Inferior parietal cortex (tissue), 1 donor: Measurements from ENCODE around the gene SLC5A10.
"Not testable (repeated sequence)": the region's sequence is repeated elsewhere in the genome, so short reads cannot be mapped to it uniquely, and the experiment has no call there.

Experiments used
- DNase-seq: peaks from one replicate; pipeline ENCODE4 v3.0.0-alpha.2; 2016; ENCODE audit errors: extremely low spot score

Gene SLC5A10

GRCh38 chr17:18947866-18948265 lies 4.1 kb upstream of the SLC5A10 start:
- no peak for DNase-seq

- no peak for DNase-seq
Measured at GRCh38 chr17:18948476-18949006, 3.4 kb upstream of the SLC5A10 start.

GRCh38 chr17:18949566-18949965 lies 2.4 kb upstream of the SLC5A10 start:
- no peak for DNase-seq

GRCh38 chr17:18950346-18950745 lies 1.6 kb upstream of the SLC5A10 start:
- no peak for DNase-seq

GRCh38 chr17:18950944-18951905 lies 740 bp upstream of the SLC5A10 start:
- DNase-seq, result no peak

- DNase-seq, result no peak
Measured at GRCh38 chr17:18953231-18953728, 1.3 kb downstream of the SLC5A10 start.

- DNase-seq, result no peak
Measured at GRCh38 chr17:18954321-18954720, 2.4 kb downstream of the SLC5A10 start.

GRCh38 chr17:18955009-18955408 lies 3.0 kb downstream of the SLC5A10 start:
- DNase-seq, result no peak

GRCh38 chr17:18956021-18956420 lies 4.1 kb downstream of the SLC5A10 start:
- not testable (repeated sequence) for DNase-seq

- DNase-seq, result no peak
Measured at GRCh38 chr17:18956581-18956980, 4.6 kb downstream of the SLC5A10 start.

GRCh38 chr17:18957831-18958230 lies 5.9 kb downstream of the SLC5A10 start:
- DNase-seq, result no peak

- no peak for DNase-seq
Measured at GRCh38 chr17:18958611-18959010, 6.6 kb downstream of the SLC5A10 start.

- no peak for DNase-seq
Measured at GRCh38 chr17:18959071-18959844, 7.3 kb downstream of the SLC5A10 start.

GRCh38 chr17:18959845-18960240 lies 7.9 kb downstream of the SLC5A10 start:
- DNase-seq, result no peak

- no peak for DNase-seq
Measured at GRCh38 chr17:18960241-18960665, 8.3 kb downstream of the SLC5A10 start.

- DNase-seq, result peak; percentile 43
Measured at GRCh38 chr17:18960803-18961511, 9.0 kb downstream of the SLC5A10 start.

- no peak for DNase-seq
Measured at GRCh38 chr17:18961634-18962493, 9.9 kb downstream of the SLC5A10 start.

GRCh38 chr17:18962494-18962815 lies 10.5 kb downstream of the SLC5A10 start:
- no peak for DNase-seq

GRCh38 chr17:18963126-18964017 lies 11.4 kb downstream of the SLC5A10 start:
- no peak for DNase-seq

GRCh38 chr17:18964018-18964351 lies 12.0 kb downstream of the SLC5A10 start:
- no peak for DNase-seq
